Measurements from ENCODE around the gene TNFRSF13B. TPM values are rescaled to one million over a fixed set of nuclear protein-coding genes. Genes with fewer than 3 reads are reported as not detected.
A peak's percentile ranks its signal among the peaks of the same experiment; 100 is the strongest.

TNFRSF13B gene
- total RNA-seq, 1 experiment from 2014 or later = not detected

DNA sequence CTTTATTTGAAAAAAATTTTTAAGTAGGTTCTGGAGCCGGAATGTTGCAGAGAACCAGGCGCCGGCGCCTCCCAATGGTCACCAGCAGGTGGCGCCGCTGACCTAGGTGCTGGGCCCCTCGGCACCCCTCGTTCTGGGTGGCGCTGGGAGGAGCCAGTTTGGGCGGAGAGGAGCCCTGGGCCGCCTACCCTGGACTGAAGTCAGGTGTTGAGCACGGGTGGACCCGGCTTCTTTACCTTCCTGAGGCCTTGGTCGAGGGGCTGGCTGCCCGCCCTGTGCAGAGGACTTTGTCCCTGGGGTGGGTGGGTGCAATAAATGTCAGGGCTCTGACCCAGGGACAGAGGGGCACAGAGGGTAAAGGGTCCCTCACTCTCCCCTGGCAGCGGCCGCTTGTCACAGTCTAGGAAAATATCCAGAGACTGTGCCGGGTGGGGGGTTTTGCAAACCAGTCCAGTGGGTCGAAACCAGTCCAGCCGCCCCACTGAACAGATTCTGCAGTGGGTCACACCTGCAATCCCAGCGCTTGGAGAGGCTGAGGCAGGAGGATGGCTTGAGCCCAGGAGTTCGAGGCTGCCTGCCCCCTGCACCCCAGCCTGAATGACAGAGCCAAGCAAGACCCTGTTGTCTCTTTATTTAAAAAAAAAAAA lies 30.1 kb upstream of the TNFRSF13B start:
- Histone ChIP-seq H3K9me2 (ENCODE audit: insufficient read depth) (no peaks in the 10 kb centered on the region), H3K36me3 (ENCODE audit: control insufficient read depth in 1 of 2, insufficient read depth in 2 of 2, low read length in 2 of 2) (no peaks in the 10 kb centered on the region), H3K4me3 (replicated peaks in 1 of 2; ENCODE audit: low read depth in 1 of 2, low read length in 2 of 2) (no peak overlapping the region), H3K4me2 (ENCODE audit: low read length) (peak overlapping the region; percentile 62), H2AFZ (ENCODE audit: low read depth, low read length, poor library complexity, severe bottlenecking) (peak overlapping the region; percentile 17), H3K79me2 (ENCODE audit: insufficient read depth, low read length) (no peaks in the 10 kb centered on the region), H3K9ac (ENCODE audit: low read length) (no peak overlapping the region), H4K20me1 (ENCODE audit: insufficient read depth) (no peaks in the 10 kb centered on the region), H3K4me1 (ENCODE audit: control insufficient read depth in 1 of 2, insufficient read depth in 2 of 2, low read length in 2 of 2) (peaks cover 0 to 9% of the 10 kb centered on the region in 2 experiments; a peak in 3 of 4 replicates), H3K27ac (ENCODE audit: low read depth, low read length) (no peak overlapping the region), H3K27me3 (ENCODE audit: insufficient read depth, low read length) (no peaks in the 10 kb centered on the region), H3K9me3 (ENCODE audit: control insufficient read depth in 1 of 2, insufficient read depth in 1 of 2, low read depth in 1 of 2, low read length in 2 of 2) (no peaks in the 10 kb centered on the region)
- ChIA-PET CTCF (no interaction called here), POLR2A (no interaction called here), RAD21 (ENCODE audit: low non-redundant PET in 1 of 2, low total read pairs in 2 of 2, uncharacterized antibody in 2 of 2, unreplicated experiment in 2 of 2) (no interaction called here)
- no TSS peak for BruUV-seq (replicated peaks)
- peak; percentile 96 for ATAC-seq
- TF ChIP-seq EGR1 (IDR thresholded peaks at IDR 0.05; ENCODE audit: low read depth) = no peak
- TF ChIP-seq TCF7L2 (IDR thresholded peaks at IDR 0.05; ENCODE audit: borderline replicate concordance, extremely low read depth, insufficient read depth, insufficient read length) = no peak
- no peak for TF ChIP-seq POLR2A (IDR thresholded peaks at IDR 0.05; ENCODE audit: borderline replicate concordance, extremely low read depth, insufficient read depth, insufficient read length)
- no peak for TF ChIP-seq ZFX (IDR thresholded peaks at IDR 0.05)
- TF ChIP-seq CTCF (IDR thresholded peaks at IDR 0.05 in 2 of 3, conservative IDR thresholded peaks at IDR 0.05 in 1 of 3; ENCODE audit: borderline replicate concordance in 1 of 3, insufficient read depth in 1 of 3, low read depth in 2 of 3, low read length in 2 of 3) = peak; percentile 91 to 97 (median 97)
- no peak for TF ChIP-seq MAX (IDR thresholded peaks at IDR 0.05)
- no peak for TF ChIP-seq EZH2 (IDR thresholded peaks at IDR 0.05)
- TF ChIP-seq JUND (IDR thresholded peaks at IDR 0.05) = no peak
- no peak for TF ChIP-seq POLR2AphosphoS5 (IDR thresholded peaks at IDR 0.05; ENCODE audit: low read depth, low read length)
- TF ChIP-seq RAD21 (IDR thresholded peaks at IDR 0.05; ENCODE audit: low read depth) = peak; percentile 99
- no peak for TF ChIP-seq SRF (IDR thresholded peaks at IDR 0.05; ENCODE audit: low read depth)
- TF ChIP-seq EZH2phosphoT487 (IDR thresholded peaks at IDR 0.05; ENCODE audit: borderline replicate concordance) = no peak
- intact Hi-C loops (cut with micrococcal nuclease) = loop anchor here (2.0 to 10.0 kb wide), 4 partner anchors 145 to 643 kb away; no protein-coding TSS in a partner anchor
- peak; percentile 51 for DNase-seq (ENCODE audit: low read depth, low spot score)
